ENCODE results near the gene ZNHIT2.

ZNHIT2 gene

DNA sequence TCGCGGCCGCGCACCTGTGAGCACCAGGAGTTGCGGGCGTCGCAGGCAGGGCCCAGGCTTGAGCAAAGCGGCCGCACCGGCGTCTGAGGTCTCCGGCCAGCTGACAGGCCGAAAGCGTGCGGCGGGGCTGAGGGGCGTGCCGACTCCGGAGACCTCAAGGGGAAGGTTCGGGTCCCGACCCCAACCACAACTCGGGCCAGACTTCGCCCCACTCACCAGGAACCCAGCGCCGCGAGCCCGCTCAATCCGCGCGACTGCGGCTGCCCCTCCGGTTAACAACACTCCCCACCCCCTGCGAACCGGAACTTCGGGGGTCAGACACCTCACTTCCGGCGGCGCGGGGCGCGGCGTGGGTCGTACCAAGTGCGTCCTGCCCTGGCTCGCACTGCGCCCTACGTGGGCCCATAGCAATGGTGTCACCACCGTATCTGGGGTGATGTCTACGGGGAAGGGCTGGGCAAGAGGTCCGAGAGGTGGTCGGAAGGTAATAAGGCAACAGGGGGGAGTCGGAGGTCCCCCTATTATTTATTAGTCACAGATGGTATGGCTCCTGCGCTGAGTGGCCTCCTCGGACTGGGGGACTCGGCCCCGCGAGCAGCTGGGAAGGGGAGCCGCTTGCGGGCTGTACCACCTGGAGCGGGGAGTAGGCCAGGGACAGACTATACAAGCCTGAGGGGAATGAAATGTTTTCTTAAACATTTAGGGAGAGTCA lies 16.9 kb upstream of the ZNHIT2 start, which contains the start of gene SYVN1:
TSS of gene SYVN1 (minus strand) at position 280 of the 712 bp plus-strand sequence. CDS start 918 bp downstream, outside the sequence.
- DNase-seq, result peak; percentile 84

DNA sequence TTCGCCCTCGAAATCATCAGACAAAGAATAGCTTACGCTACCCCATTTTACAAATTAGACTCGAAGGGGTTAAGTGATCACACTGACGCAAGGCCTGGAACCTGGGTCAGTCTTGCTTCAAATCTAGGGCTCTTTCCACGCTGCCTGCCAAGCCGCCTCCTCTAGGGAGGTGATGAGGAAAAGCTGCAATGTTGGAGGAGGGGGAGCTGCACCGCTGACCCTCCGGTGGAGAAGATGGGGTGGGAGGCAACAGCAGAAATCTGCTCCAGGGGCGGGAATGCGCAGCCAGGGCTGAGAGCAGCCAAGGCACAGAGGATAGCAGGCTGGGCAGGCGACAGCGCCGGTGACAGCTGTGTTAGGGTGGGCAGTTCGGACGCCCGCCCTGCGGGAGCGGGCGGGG lies 16.2 kb upstream of the ZNHIT2 start:
- DNase-seq, result no peak

DNA sequence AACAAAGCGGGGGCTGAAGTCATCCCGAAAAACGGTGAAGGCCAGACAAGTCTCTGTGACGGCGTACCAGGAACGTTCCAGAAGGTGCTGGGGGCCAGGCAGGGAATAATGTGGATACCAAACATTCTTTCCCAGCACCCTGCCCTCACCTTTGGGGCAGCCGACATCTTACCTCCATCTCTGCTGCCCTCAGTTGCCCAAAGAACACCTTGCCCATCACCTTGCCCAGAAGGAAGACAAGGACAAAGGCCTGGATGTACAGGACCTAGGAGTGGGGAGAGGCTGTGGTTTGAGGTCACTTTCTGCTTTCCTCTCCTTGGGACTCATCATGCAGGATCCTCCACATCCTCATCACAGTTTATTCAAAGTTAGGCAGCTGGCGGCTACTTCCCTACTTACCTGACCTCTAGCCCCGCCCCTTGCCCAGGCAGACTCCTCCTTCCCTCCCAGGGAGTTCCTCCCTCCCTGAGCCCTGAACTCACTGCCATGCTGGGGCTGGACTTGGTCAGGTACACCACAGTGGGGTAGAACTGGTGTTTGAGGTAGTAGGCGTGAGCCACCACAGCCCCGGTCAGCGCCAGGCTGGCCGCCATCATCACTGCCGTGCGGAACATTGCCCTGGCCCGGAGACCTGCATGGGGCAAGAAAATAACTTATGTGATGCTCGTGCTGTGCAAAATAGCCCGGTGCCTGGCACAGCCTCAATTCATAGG lies 15.6 kb upstream of the ZNHIT2 start:
- peak; percentile 51 for DNase-seq

DNA sequence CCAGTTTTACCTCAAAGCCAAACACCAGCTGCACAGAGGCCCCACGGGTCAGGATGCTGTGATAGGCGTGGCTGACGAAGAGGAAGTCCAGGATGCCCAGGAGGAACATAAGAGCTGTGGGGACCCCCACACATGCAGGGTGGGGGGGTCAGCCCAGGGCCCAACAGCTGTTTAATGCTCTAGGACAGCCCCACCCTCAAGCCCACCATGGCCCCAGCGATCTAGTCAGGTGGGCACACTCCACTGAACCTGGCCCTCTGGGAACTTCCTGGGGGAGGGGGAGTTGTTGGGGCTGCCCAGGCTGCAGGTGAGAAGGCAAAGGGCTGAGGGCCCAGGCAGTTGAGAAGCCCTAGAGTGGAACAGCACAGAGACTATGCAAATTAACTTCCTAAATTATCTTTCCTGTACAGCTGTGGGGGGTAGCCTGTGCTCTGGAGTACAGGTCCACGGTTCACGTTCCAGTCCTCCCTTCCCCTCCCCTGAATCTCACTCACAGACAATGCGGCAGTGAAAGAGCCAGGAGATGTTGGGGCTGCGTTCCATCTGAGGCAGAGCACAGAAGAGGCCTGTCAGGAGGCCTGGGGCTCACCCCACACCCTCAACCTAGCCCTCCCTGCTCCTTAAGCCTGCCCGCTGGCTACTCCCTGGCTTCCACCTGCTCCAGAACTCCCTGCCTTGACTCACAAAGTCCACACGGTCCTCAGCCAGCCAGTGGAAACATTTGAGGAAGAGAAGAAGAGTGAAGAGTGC lies 14.9 kb upstream of the ZNHIT2 start:
- no peak for DNase-seq

DNA sequence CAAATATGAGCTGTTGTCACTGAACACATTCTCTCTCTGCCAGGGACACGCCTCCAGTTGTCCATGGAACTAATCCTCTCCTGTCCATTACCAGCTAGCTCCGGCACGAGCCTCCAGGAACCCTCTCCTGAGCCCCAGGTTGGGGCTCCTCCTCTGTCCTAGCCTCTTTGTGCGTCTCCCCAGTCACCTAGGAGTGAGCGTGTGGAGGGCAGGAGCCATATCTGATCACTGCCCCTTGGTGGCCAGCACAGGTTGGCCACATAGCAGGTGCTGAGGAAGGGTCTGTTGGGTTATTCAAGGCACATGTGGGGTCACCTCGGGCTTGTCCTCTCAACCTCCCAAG lies 14.4 kb upstream of the ZNHIT2 start:
- DNase-seq, result no peak

DNA sequence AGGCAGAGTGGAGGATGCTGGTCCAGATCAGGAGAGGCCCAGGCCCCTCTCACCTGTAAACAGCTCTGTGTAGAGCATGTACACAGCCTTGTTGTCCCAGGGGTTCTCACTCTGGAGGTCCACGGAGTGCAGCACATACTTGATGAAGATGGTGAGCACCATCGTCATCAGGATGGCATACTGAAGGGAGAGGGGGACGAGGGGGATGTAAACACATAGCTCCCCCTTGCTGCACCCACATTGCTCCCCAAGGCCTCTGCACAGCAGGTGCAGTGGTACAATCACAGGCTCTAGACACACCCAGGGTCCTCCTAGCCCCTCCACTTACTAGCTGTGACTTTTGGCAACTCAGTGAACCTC lies 13.9 kb upstream of the ZNHIT2 start:
- no peak for DNase-seq

DNA sequence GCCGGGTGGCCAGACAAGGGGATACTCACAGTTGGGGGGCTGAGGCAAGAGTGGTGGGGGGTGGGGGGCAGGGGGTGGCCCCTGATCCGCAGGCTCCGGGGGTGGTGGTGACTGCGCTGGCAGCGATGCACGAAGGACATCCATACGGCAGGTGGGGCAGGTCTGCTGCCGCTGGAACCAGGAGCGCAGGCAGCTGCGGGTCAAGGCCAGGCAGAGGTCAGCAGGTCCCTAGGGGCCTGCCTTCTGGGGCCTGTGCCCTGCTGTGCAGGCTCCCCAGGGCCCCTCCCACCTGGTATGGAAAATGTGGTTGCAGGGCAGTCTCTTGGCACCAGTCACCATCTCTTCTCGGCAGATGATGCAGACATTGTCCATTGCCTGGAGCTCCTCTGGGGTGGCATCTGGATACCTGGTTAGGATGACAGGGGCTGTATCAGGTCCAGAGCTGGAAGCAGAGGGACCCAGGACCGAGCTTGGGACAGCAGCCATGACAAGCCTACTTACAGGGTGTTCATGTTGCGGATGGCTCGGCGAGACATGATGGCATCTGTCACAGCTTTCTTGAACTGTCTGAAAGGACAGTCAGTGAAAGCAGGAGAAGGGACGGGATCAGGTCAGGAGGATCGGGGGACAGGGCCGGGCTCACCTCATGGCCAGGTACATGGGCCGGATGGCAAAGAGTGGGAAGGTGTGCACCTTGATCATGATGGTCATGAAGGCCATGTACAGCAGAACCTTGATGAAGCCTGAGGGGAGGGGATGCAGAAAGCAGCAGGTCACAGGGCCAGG lies 13.3 kb upstream of the ZNHIT2 start:
- DNase-seq, result no peak

DNA sequence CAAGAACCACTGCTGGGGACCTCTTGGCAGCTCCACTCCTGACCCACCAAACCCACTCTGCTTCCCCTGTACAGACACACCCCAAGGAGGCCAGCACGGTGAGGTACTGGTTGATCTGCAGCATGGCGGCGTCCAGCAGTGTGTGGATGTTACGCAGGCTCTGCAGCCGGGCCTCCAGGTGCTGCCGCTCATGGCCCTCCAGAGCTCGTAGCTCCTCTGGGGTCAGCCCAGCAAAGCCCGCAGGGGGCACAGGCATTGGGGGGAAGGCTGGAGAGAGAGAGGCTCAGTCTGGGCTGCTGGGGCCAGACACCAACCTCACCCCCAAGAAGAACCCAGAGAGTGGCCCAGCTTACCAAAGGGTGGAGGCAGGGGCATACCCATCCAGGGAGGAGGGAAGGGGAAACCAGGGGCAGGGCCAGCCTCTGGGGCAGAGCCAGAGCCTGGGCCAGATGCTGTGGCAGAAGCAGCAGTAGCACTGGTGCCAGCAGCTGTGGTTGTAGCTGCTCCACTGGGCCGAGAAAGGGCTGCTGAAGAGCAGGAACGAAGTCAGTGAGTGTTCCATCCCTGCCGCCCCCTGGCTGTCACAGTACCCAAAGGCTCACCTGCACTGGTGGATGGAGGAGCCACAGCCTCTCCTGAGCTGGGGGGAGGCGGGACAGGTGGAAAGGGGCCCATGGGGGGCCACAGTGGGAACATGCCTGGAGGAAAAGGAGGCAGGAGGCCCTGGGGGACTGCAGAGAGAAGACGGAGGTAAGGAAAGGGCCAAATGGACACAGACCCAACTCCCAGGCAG lies 12.3 kb upstream of the ZNHIT2 start:
- DNase-seq, result no peak

DNA sequence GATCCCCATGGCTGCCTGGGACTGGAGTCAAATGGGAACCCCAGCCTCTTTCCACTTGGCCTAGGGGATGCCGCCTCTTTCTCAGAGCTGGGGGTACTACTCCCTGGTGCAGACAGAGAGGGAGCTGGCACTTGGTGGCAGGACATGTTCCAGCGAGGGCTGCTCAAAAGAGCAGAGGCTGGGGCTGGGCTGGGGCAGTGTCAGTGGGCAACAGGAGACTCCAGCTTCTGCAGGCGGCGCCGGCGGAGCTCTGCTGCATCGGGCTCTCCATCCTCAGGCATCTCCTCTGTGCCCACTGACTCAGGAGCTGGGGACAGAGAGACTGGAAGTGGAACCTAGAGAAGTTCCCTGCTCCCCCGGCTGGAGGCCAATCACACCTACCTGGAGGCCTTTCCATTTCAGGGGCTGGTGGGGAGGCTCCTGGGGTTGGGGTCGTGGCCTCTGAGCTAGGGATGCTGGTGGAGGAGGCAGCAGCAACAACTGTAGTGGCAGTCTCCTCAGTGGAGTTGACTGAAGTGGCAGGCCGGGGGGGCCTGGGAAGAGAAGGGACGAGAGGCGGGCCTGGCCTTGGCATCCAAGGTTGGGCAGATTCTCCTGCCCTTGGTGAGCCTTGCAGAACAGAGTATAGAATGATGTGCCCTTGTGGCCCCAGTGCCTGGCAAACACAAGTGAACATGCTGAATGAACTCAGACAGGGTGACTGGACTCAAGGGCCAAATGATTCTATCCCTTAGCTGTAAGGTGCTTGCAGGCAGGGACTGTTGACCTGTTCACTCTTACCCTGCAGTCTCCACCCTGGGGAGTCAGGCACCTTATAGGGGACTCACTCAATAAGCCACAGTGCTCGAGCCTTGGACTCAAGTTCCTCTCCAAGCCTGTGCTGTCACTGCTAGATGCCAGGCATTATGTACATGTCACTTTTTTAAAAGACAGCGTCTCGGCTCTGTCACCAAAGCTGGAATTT lies 11.0 kb upstream of the ZNHIT2 start:
- DNase-seq, result no peak

DNA sequence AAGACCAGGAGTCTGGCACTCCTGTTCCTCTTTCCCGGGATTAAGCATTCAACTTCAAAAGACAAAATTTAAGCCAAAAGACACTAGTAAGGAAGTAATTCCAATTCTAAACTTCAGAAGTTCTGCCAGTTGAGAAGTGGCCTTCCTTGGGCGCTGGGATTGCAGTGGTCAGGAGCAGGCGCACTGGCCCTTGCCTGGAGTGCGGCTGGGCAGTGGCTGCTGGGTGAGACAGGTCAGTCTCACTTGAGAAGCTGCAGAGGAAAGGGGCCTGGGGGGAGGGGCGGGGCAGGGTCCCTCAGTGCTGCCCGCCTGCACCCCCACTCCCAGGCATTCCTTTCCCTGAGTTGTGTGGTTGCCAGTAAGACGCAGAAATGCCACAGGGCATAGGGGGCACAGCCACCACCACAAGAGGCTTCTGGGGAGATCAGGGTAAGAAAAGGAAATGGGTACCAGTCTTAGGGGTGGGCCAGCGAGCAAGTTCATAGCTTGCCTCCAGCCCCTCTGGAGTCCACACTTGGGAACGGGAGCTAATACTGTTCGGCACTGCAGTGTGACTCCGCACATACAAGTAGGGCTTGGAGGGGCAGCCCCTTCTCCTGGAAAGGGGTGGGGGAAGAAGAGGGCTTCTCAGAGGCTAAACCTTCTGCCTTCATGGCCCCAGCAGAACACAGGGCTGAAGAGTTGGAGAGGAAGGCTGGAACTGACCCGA lies 10.1 kb upstream of the ZNHIT2 start:
- DNase-seq, result no peak

DNA sequence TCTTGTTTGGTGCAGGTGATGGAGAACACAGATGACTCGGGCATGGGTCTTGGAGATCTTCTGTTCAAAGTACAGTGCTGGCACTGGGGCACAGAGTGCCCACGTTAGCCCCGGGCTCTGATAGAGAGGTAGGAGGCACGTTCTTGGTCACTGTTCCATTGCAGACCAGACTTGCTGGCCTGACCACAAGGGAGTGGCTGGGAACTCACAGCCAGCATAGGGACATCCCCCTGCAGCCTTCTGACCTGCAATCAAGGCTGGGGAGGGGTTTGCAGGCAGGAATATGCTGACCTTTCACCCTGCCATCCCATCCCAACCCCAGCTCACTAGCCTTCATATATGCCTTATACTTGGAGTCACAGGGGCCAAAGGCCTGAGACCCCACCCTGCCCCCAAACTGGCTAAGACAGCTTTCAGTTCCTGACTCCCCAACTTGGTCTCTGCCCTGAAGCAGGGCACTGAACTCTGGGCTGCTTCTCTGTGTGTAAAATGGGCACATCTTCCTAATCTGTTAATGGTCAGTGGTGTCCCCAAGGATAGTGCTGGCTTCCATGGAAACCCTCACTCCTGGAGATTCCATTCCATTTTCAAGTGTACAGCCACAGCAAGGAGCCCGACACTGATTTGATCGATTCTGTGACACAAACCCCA lies 9.2 kb upstream of the ZNHIT2 start:
- DNase-seq, result no peak

DNA sequence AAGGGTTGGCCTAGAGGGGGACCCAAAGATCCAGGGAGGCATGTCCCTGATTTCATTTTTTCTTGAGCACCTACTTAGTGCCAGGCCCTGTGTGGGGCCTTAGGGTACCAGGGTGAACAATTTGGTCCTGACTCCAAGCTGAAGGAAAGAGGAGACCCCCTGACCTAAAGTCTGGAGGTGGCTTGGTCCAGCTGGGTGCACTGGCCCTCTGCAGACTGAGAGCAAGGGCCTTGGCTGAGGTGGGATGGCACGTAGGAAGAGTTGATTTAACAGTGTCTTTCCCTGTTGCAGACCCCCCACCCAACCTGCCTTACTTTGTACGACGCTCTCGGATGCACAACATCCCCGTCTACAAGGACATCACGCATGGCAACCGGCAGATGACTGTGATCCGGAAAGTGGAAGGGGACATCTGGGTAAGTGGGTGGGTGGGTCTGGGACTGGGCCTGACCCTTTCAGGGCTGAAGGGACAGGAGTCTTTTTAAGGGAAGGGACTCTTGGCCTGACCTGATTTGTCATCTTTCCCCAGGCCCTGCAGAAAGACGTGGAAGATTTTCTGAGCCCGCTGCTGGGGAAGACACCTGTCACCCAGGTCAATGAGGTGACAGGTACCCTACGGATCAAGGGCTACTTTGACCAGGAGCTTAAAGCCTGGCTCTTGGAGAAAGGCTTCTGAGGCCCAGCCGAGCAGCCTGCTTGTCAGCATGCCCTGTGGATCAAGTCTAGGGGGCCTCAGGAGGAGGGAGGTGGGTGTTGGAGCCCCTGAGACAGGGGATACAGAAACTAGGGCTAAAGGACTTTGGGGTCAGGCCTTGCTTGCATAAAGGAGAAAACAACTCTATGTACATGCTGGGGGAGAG lies 7.9 kb upstream of the ZNHIT2 start:
- no peak for DNase-seq

DNA sequence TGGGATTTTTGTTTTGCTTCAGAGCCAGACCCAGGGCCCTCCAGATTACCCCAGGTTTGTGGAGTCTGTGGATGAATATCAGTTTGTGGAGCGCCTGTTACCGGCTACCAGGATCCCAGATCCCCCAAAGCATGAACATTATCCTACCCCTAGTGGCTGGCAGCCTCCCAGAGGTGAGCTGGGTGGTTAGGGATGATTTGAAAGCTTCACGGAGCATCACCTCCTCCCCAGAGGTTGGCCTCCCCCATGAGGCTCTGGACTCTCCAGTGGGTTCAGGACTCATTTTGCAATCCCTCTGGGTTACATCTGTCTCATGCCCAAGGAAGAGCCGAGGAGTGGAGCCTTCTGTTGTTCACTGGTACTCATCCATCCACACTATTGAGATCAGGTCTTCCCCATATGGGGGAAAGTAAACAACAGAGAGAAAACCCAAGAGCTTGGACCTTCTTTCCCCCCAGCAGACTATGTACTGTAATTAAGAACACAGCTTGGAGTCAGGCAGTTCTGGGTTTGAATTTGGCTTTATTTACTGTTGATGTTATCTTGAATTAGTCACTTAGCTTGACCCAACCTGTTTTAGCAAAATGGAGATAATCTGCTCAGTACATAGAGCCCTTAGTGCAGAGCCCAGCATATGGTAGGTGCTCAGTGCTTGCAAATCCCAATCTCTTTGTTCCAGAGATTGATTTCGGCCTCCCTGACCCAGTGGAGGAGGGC lies 7.1 kb upstream of the ZNHIT2 start:
- DNase-seq, result no peak

DNA sequence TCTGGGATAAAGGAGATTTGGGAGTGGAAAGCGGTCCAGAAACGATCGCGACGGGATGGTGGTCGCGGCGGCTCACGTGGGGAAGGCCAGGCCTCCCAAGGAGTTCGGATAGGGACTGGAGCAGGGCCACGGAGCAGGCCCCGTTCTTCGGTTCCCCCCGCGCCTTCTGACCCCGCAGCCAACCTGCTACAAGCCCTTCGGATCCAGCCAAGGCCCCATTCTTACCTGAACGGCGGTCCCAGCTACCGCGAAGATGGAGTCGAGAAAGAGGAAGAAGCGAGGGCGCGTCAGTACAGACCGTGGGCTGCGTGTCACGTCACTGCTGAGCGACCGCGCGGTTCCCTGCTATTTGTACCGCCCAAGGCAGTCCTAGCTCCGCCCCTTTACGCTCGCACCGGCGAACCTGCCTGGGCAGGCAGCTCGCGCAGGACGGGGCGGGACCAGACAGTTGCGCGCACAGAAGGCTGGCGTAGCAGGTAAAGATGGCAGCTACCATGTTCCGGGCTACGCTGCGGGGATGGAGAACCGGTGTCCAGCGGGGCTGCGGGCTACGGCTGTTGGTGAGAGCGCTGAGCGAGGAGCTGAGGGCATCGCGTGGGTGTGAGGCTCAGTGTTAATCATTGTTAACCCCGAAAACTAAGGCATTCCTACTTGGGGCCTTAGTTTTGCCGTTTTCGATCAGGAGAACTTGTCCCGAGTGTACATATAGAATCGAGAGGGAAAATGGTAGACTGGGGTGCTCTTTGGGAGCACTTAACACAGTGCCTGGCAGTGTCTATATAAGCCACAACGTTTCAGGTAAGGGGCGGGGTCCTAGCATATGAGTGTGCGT lies 4.6 kb upstream of the ZNHIT2 start, which contains the start of the genes FAU and MRPL49:
TSS of gene FAU (minus strand) at position 270 of the 832 bp plus-strand sequence. CDS start 321 bp downstream, outside the sequence.
TSS of gene MRPL49 (plus strand) at position 457 of the 832 bp plus-strand sequence. CDS start at position 483, 26 bp downstream.
- peak; percentile 98 for DNase-seq

DNA sequence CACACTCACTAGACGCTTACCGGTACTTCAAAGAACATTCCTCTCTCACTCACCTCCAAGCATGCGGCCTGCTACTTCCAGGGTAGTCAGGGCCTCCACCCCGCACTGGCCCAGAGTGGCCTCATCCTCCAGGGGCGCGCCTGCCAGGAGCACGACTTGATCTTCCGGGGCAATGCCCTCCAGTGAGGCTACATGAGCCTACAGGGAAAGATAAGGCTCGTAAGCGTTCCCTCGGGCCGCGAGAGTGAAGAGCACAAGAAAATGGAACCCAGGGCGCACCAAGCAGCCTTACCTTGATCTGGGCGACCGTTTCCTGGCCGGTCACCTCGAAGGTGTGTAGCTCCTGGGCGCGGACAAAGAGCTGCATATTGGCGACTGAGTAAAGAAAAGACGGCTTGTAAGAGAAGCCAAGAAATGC lies 4.0 kb upstream of the ZNHIT2 start:
- DNase-seq, result peak; percentile 5

DNA sequence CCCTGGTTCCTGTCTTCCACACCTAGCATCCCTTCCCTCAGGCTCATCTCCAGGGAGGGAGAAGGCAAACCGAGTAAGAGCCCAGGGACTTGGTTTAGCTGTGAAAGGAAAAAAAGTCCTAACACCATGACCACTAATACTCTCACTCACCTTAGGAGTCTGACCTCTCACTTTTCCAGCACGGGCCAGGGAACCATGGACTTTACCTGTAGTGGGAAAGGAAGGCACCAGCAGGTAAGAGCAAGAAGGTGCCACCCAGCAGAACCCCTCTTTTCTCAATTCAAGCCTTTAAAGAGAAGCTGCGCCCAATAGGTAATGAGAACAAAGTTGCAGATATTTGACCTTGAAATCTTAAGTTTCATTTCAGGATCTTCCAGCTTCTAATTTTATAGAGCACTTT lies 3.3 kb upstream of the ZNHIT2 start:
- no peak for DNase-seq

DNA sequence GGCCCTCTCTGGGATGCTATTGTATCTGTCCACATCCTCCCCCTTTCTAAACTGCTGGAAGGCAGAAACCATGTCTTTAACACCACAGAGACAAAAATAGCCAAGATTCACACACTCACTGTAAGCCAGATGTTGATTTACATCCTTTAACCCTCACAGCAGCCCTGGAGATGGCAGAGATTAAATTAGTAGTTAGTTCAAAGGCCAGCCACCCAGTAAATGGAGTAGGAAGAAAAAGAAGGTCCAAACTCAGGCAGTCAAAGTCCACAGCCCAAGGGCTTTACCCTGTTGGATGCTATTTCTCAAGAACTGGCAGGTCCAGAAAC lies 2.1 kb upstream of the ZNHIT2 start:
- DNase-seq, result no peak

Measured in MV-4-11 (cell line).